H7 (cell line): Measurements from ENCODE around the gene NXNL1. TPM values are rescaled to one million over a fixed set of nuclear protein-coding genes. Genes with fewer than 3 reads are reported as not detected.

Experiments used
- DNase-seq: peaks from one replicate; pipeline ENCODE4 v3.0.0; 2012
- H3K27me3 ChIP-seq: 2 replicates; pipeline ENCODE4 v1.6.0; 2011; ENCODE audit warnings: mild to moderate bottlenecking, low read length; ENCODE audit not compliant: control insufficient read depth, insufficient read depth
- H3K36me3 ChIP-seq: replicated peaks from 2 replicates; pipeline ENCODE4 v1.5.1; 2011; ENCODE audit warnings: low read length; ENCODE audit not compliant: control insufficient read depth, insufficient read depth
- H3K4me3 ChIP-seq: 2 replicates; pipeline ENCODE4 v1.5.1; 2011; ENCODE audit warnings: low read depth, mild to moderate bottlenecking, control low read depth, low read length, moderate library complexity; ENCODE audit not compliant: insufficient read depth
- total RNA-seq: library from RNA; depleted of rRNA; stranded (reverse); fragments of >200 nt; shearing (Covaris generic); gene quantifications from 2 replicates; pipeline ENCODE4 v1.2.3, GENCODE V29; 2014

NXNL1 gene
- total RNA-seq, 1 experiment from 2014 or later = not detected

GRCh38 chr19:17473041-17473440 lies 12.3 kb upstream of the NXNL1 start:
- Histone ChIP-seq H3K36me3 (no peaks in the 10 kb centered on the region), H3K4me3 (no peak overlapping the region), H3K27me3 (peaks cover 12% of the 10 kb centered on the region)
- DNase-seq = no peak

GRCh38 chr19:17471410-17472125 lies 10.8 kb upstream of the NXNL1 start:
- peak overlapping the region; percentile 86; the same call in 1 of the 2 replicates for H3K4me3 ChIP-seq
- DNase-seq = no peak
- H3K36me3 ChIP-seq = no peaks in the 10 kb centered on the region
- H3K27me3 ChIP-seq = peaks cover 16% of the 10 kb centered on the region

- Histone ChIP-seq H3K36me3 (no peaks in the 10 kb centered on the region), H3K4me3 (peak within 1 kb of the TSS; percentile 86), H3K27me3 (peaks cover 16% of the 10 kb centered on the region)
- DNase-seq = peak; percentile 98
Observed at GRCh38 chr19:17470068-17470841, 9.5 kb upstream of the NXNL1 start, which contains the start of gene SLC27A1. Gene SLC27A1 (plus strand): TSS chr19:17470524. CDS start chr19:17470541, 17 bp downstream.

GRCh38 chr19:17469481-17470067 lies 8.8 kb upstream of the NXNL1 start:
- no peaks in the 10 kb centered on the region for H3K36me3 ChIP-seq
- DNase-seq = peak; percentile 95
- peaks cover 16% of the 10 kb centered on the region for H3K27me3 ChIP-seq
- peak overlapping the region; percentile 58 for H3K4me3 ChIP-seq

- H3K4me3 ChIP-seq = peak overlapping the region; percentile 58
- DNase-seq = no peak
- peaks cover 16% of the 10 kb centered on the region for H3K27me3 ChIP-seq
- H3K36me3 ChIP-seq = no peaks in the 10 kb centered on the region
Observed at GRCh38 chr19:17469092-17469480, 8.4 kb upstream of the NXNL1 start.

GRCh38 chr19:17468302-17469091 lies 7.8 kb upstream of the NXNL1 start:
- no peaks in the 10 kb centered on the region for H3K36me3 ChIP-seq
- H3K27me3 ChIP-seq = peaks cover 16% of the 10 kb centered on the region
- H3K4me3 ChIP-seq = peak overlapping the region; percentile 58; the same call in 1 of the 2 replicates
- peak; percentile 35 for DNase-seq

GRCh38 chr19:17467471-17468301 lies 7.0 kb upstream of the NXNL1 start:
- DNase-seq = no peak
- H3K27me3 ChIP-seq = peaks cover 16% of the 10 kb centered on the region
- no peaks in the 10 kb centered on the region for H3K36me3 ChIP-seq
- H3K4me3 ChIP-seq = no peak overlapping the region

- Histone ChIP-seq H3K4me3 (no peak overlapping the region), H3K36me3 (no peaks in the 10 kb centered on the region), H3K27me3 (peaks cover 12% of the 10 kb centered on the region)
- no peak for DNase-seq
Observed at GRCh38 chr19:17466487-17466850, 5.7 kb upstream of the NXNL1 start.

GRCh38 chr19:17458970-17459369 lies 1.8 kb downstream of the NXNL1 start:
- Histone ChIP-seq H3K4me3 (no peak overlapping the region), H3K36me3 (no peaks in the 10 kb centered on the region), H3K27me3 (peaks cover 29% of the 10 kb centered on the region)
- DNase-seq = no peak

GRCh38 chr19:17457616-17458015 lies 3.1 kb downstream of the NXNL1 start:
- H3K27me3 ChIP-seq = peaks cover 33% of the 10 kb centered on the region
- H3K4me3 ChIP-seq = no peak overlapping the region
- no peaks in the 10 kb centered on the region for H3K36me3 ChIP-seq
- no peak for DNase-seq

GRCh38 chr19:17456127-17456526 lies 4.6 kb downstream of the NXNL1 start:
- H3K27me3 ChIP-seq = peaks cover 33% of the 10 kb centered on the region
- no peaks in the 10 kb centered on the region for H3K36me3 ChIP-seq
- H3K4me3 ChIP-seq = no peak overlapping the region
- no peak for DNase-seq

- peak; percentile 80 for DNase-seq
- H3K36me3 ChIP-seq = no peaks in the 10 kb centered on the region
- H3K4me3 ChIP-seq = peak overlapping the region; percentile 10; the same call in 1 of the 2 replicates
- peaks cover 33% of the 10 kb centered on the region for H3K27me3 ChIP-seq
Observed at GRCh38 chr19:17455308-17456123, 5.2 kb downstream of the NXNL1 start.

GRCh38 chr19:17454576-17455071 lies 6.1 kb downstream of the NXNL1 start:
- H3K36me3 ChIP-seq = no peaks in the 10 kb centered on the region
- peaks cover 36% of the 10 kb centered on the region for H3K27me3 ChIP-seq
- peak overlapping the region; percentile 25; the same call in 1 of the 2 replicates for H3K4me3 ChIP-seq
- peak; percentile 88 for DNase-seq
